ENCODE data around the gene LTBP2.

DNA sequence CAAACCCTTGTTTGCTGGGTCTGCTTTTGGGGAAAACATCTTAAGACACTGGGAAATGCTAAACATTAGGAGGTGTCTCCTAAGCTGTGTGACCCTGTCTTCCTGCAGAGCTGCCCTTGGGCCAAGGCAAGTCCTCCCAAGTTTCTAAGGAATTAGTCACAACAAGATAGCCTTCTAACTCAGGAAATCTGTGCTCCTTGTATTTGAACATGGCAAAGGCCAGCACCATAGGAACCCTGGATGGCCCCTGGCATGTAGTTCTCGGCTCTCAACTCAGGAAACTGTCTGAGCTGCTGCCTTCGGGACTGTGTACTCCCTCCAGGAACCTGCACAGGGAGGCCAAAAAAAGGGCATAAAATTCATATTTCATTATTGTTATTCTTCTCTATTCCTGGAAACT is 37.6 kb upstream of the LTBP2 start:
- no peak for TF ChIP-seq CTCF (IDR thresholded peaks at IDR 0.05; ENCODE audit: low read depth, low read length, poor library complexity, severe bottlenecking)
- TF ChIP-seq EZH2phosphoT487 (IDR thresholded peaks at IDR 0.05; ENCODE audit: borderline replicate concordance, low read length) = no peak

All from DOHH2 (cell line).